Measurements from ENCODE around the gene LRRC45. TPM values are rescaled to one million over a fixed set of nuclear protein-coding genes. Genes with fewer than 3 reads are reported as not detected.
"Not testable (repeated sequence)": the region's sequence is repeated elsewhere in the genome, so short reads cannot be mapped to it uniquely, and the experiment has no call there.

The LRRC45 gene
- total RNA-seq, 1 experiment from 2014 or later = 34.3 TPM

DNA sequence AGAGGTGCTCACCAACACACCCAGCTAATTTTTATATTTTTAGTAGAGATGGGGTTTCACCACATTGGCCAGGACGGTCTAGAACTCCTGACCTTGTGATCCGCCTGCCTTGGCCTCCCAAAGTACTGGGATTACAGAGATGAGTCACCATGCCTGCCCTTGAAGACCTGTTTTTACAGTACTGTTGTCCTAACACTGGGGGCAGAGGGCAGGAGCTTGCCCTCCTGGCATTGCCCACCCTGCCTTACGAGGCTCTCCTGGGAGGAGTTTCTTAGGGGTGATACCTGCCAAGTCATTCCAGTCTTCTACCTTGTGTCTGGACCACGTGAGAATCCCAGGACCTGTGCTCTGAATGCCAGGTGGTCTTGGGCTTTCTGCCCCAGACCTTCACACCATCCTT lies 43.0 kb upstream of the LRRC45 start:
- POLR2A ChIA-PET (ENCODE audit: low non-redundant PET) = no interaction called here
- TF ChIP-seq EZH2 (IDR thresholded peaks at IDR 0.05; ENCODE audit: borderline replicate concordance, low read depth, low read length, poor library complexity, severe bottlenecking) = no peak
- TF ChIP-seq, protein P1, sequence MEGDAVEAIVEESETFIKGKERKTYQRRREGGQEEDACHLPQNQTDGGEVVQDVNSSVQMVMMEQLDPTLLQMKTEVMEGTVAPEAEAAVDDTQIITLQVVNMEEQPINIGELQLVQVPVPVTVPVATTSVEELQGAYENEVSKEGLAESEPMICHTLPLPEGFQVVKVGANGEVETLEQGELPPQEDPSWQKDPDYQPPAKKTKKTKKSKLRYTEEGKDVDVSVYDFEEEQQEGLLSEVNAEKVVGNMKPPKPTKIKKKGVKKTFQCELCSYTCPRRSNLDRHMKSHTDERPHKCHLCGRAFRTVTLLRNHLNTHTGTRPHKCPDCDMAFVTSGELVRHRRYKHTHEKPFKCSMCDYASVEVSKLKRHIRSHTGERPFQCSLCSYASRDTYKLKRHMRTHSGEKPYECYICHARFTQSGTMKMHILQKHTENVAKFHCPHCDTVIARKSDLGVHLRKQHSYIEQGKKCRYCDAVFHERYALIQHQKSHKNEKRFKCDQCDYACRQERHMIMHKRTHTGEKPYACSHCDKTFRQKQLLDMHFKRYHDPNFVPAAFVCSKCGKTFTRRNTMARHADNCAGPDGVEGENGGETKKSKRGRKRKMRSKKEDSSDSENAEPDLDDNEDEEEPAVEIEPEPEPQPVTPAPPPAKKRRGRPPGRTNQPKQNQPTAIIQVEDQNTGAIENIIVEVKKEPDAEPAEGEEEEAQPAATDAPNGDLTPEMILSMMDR (conservative IDR thresholded peaks at IDR 0.05; ENCODE audit: low read depth, low read length) = no peak
- DNase-seq (ENCODE audit: low spot score) = no peak
- CTCF ChIA-PET = no interaction called here
- Histone ChIP-seq H3K36me3 (ENCODE audit: insufficient read depth, low read length, poor library complexity, severe bottlenecking) (no peaks in the 10 kb centered on the region), H3K4me1 (ENCODE audit: insufficient read depth, low read length, poor library complexity, severe bottlenecking) (peaks cover 5% of the 10 kb centered on the region), H3K27me3 (replicated peaks; ENCODE audit: insufficient read depth, low read depth, low read length, poor library complexity) (no peaks in the 10 kb centered on the region), H3K4me3 (ENCODE audit: low read depth, low read length, poor library complexity, severe bottlenecking) (no peak overlapping the region), H3K9me3 (ENCODE audit: low read depth, low read length, poor library complexity, severe bottlenecking) (no peaks in the 10 kb centered on the region), H3K27ac (ENCODE audit: low read depth, low read length, poor library complexity, severe bottlenecking) (no peak overlapping the region)
- intact Hi-C loops (cut with micrococcal nuclease; ENCODE audit: unreplicated experiment) = no loop called here
- no TSS peak for BruUV-seq (replicated peaks)

DNA sequence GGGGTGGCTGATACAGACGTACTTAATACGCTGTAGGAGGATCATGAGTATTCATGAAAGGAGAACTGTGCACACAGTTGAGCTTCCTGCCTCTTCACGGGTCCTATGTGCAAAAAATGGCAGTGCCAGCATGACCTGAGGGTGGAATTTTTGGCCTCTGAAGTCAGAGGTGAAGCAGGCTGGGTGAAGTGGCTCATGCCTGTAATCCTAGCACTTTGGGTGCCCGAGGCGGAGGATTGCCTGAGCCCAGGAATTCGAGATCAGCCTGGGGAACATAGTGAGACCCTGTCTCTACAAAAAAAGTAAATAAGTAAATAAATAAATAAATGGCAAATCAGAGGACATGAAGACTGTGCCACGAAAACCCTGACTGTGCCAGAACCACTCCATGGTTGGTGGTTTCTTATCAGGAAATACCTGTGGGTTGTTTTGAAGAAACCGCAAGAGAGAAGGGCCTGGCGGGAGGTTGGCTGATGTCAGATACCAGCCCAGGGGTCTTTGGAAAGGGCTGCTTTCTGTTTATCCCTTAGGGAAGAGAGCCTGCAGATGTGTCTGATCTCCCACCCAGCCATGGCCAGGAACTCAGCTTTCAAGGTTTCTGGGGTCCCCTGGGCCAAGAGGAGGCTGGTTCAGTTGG lies 42.3 kb upstream of the LRRC45 start:
- POLR2A ChIA-PET (ENCODE audit: low non-redundant PET) = no interaction called here
- intact Hi-C loops (cut with micrococcal nuclease; ENCODE audit: unreplicated experiment) = no loop called here

DNA sequence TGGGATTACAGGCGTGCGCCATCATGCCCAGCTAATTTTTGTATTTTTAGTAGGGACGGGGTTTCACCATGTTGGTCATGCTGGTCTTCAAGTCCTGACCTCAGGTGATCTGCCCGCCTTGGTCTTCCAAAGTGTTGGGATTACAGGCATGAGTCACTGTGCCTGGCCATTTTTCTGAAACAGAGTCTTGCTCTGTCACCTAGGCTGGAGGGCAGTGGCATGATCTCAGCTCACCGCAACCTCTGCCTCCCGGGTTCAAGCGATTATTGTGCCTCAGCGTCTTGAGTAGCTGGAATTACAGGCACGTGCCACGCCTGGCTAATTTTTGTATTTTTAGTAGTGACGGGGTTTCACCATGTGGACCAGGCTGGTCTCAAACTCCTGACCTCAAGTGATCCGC lies 41.6 kb upstream of the LRRC45 start:
- CTCF ChIA-PET; BruUV-seq (replicated peaks); DNase-seq (ENCODE audit: low spot score); H3K36me3 ChIP-seq (ENCODE audit: insufficient read depth, low read length, poor library complexity, severe bottlenecking); H3K9me3 ChIP-seq (ENCODE audit: low read depth, low read length, poor library complexity, severe bottlenecking); intact Hi-C loops (cut with micrococcal nuclease; ENCODE audit: unreplicated experiment); H3K27me3 ChIP-seq (replicated peaks; ENCODE audit: insufficient read depth, low read depth, low read length, poor library complexity); H3K4me3 ChIP-seq (ENCODE audit: low read depth, low read length, poor library complexity, severe bottlenecking); POLR2A ChIA-PET (ENCODE audit: low non-redundant PET); H3K27ac ChIP-seq (ENCODE audit: low read depth, low read length, poor library complexity, severe bottlenecking); H3K4me1 ChIP-seq (ENCODE audit: insufficient read depth, low read length, poor library complexity, severe bottlenecking): not testable (repeated sequence)

More for the DNA sequence above, 42.3 kb upstream of the LRRC45 start:
- no peak for DNase-seq (ENCODE audit: low spot score)
- Histone ChIP-seq H3K4me3 (ENCODE audit: low read depth, low read length, poor library complexity, severe bottlenecking) (no peak overlapping the region), H3K27me3 (replicated peaks; ENCODE audit: insufficient read depth, low read depth, low read length, poor library complexity) (no peaks in the 10 kb centered on the region), H3K4me1 (ENCODE audit: insufficient read depth, low read length, poor library complexity, severe bottlenecking) (peaks cover 5% of the 10 kb centered on the region), H3K36me3 (ENCODE audit: insufficient read depth, low read length, poor library complexity, severe bottlenecking) (no peaks in the 10 kb centered on the region), H3K9me3 (ENCODE audit: low read depth, low read length, poor library complexity, severe bottlenecking) (no peaks in the 10 kb centered on the region), H3K27ac (ENCODE audit: low read depth, low read length, poor library complexity, severe bottlenecking) (no peak overlapping the region)
- CTCF ChIA-PET = no interaction called here
- no TSS peak for BruUV-seq (replicated peaks)
- TF ChIP-seq, protein P1 (conservative IDR thresholded peaks at IDR 0.05; ENCODE audit: low read depth, low read length) = no peak
- no peak for TF ChIP-seq EZH2 (IDR thresholded peaks at IDR 0.05; ENCODE audit: borderline replicate concordance, low read depth, low read length, poor library complexity, severe bottlenecking)

DNA sequence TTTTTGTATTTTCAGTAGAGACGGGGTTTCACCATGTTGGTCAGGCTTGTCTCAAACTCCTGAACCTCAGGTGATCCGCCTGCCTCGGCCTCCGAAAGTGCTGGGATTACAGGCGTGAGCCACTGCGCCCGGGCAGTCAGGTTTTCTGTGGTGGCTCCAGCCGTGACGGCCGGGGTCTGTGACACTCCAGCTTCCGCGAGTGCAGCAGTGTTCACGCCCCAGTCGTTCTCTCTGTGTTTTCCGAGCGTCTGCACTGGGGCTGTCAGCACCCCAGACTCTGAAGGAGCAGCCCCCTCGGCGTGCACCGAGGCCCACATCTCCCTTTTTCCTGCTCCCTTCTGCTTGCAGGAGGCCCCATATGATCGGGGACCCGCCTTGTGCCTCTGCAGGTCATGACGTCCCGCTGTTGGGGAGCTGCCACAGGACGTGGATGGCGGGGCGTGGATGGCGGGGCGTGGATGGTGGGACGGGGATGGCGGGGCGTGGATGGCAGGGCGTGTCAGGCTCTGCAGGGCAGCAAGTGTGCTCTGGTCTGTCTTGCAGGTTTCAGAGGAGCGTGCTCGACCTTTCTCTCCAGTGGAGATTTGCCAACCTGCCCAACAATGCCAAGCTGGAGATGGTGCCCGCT lies 40.0 kb upstream of the LRRC45 start:
- H3K27ac ChIP-seq (ENCODE audit: low read depth, low read length, poor library complexity, severe bottlenecking) = no peak overlapping the region
- ChIA-PET CTCF (no interaction called here), POLR2A (ENCODE audit: low non-redundant PET) (no interaction called here)
- TF ChIP-seq, protein P1 (conservative IDR thresholded peaks at IDR 0.05; ENCODE audit: low read depth, low read length) = no peak
- no peak for TF ChIP-seq EZH2 (IDR thresholded peaks at IDR 0.05; ENCODE audit: borderline replicate concordance, low read depth, low read length, poor library complexity, severe bottlenecking)
- H3K4me1 ChIP-seq (ENCODE audit: insufficient read depth, low read length, poor library complexity, severe bottlenecking) = peaks cover 5% of the 10 kb centered on the region
- H3K36me3 ChIP-seq (ENCODE audit: insufficient read depth, low read length, poor library complexity, severe bottlenecking) = no peaks in the 10 kb centered on the region
- no peaks in the 10 kb centered on the region for H3K9me3 ChIP-seq (ENCODE audit: low read depth, low read length, poor library complexity, severe bottlenecking)
- no peaks in the 10 kb centered on the region for H3K27me3 ChIP-seq (replicated peaks; ENCODE audit: insufficient read depth, low read depth, low read length, poor library complexity)
- H3K4me3 ChIP-seq (ENCODE audit: low read depth, low read length, poor library complexity, severe bottlenecking) = no peak overlapping the region
- intact Hi-C loops (cut with micrococcal nuclease; ENCODE audit: unreplicated experiment) = no loop called here
- DNase-seq (ENCODE audit: low spot score) = no peak
- no TSS peak for BruUV-seq (replicated peaks)
